Astrocyte (in vitro differentiated cells and primary cell): ENCODE measurements around the gene RASGEF1C.

ENCODE experiments used
- EZH2 ChIP-seq: IDR thresholded peaks from 2 replicates; pipeline ENCODE4 v1.6.1; 2012; ENCODE audit warnings: mild to moderate bottlenecking, low read length, inconsistent platforms; ENCODE audit not compliant: insufficient read depth
- TF ChIP-seq, protein P1 (sequence below): IDR thresholded peaks from 2 replicates; pipeline ENCODE4 v1.5.1; 2011; ENCODE audit warnings: low read depth, mild to moderate bottlenecking, inconsistent platforms, low read length, moderate library complexity; ENCODE audit not compliant: insufficient read depth

DNA sequence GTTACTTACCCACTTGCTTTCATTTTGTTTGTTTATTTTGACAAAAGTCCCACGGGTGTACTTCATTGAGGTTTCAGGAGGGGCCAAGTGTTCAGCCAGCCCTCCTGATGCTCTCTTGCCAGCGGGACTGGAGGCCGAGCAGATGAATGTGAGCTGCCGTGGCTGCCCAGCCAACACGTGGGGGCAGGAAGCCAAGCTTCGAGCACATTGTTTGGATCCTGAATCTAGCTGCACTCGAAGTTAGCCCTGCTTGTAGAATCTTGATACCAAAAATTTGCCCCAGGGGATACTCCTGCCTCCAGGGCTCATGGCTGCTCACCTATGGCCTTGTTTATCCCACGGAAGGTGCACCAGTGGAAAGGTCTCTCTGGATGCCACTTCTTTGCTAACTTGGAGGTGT lies 49.3 kb downstream of the RASGEF1C start:
- TF ChIP-seq EZH2 = no peak
- TF ChIP-seq, protein P1, sequence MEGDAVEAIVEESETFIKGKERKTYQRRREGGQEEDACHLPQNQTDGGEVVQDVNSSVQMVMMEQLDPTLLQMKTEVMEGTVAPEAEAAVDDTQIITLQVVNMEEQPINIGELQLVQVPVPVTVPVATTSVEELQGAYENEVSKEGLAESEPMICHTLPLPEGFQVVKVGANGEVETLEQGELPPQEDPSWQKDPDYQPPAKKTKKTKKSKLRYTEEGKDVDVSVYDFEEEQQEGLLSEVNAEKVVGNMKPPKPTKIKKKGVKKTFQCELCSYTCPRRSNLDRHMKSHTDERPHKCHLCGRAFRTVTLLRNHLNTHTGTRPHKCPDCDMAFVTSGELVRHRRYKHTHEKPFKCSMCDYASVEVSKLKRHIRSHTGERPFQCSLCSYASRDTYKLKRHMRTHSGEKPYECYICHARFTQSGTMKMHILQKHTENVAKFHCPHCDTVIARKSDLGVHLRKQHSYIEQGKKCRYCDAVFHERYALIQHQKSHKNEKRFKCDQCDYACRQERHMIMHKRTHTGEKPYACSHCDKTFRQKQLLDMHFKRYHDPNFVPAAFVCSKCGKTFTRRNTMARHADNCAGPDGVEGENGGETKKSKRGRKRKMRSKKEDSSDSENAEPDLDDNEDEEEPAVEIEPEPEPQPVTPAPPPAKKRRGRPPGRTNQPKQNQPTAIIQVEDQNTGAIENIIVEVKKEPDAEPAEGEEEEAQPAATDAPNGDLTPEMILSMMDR = no peak
